ENCODE results near the gene GPNMB. TPM values are rescaled to one million over a fixed set of nuclear protein-coding genes. Genes with fewer than 3 reads are reported as not detected.
"Not testable (repeated sequence)": the region's sequence is repeated elsewhere in the genome, so short reads cannot be mapped to it uniquely, and the experiment has no call there.

GPNMB gene
- total RNA-seq, 1 experiment from 2014 or later, result 65.4 TPM

DNA sequence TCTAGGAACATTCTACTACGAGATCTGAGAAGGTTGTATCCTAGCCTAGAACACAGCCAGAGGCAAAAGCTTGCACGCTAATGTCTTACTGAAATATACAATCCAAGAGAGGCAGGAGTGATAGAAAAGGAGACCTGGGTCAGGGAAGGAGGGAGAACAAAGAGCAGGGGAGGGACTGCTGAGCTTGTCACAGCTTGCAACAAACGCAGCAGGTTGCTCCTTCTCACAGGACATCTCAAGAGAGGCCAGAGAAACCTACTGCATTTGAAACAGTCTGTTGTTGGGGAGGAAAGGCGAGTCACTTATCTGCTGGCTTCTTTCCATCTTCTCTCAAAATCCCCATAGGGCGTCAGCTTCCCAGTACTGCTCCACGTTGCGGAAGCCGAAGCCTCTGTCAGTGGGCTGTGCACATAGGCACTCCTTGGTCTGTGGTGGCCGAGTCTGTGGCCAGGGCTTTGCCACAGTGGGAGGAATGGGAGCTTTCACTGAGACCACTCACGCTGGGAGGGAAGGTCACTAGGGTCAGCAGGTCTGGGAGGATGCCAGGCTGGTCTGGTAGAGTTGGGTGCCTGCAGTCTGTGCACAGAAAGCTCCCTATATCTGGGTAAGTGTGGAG, 25.8 kb upstream of the GPNMB start:
- Histone ChIP-seq H3K4me3 (no peak overlapping the region), H3K9me3 (no peaks in the 10 kb centered on the region), H3K36me3 (no peaks in the 10 kb centered on the region), H3K27me3 (no peaks in the 10 kb centered on the region)
- DNase-seq, result no peak

DNA sequence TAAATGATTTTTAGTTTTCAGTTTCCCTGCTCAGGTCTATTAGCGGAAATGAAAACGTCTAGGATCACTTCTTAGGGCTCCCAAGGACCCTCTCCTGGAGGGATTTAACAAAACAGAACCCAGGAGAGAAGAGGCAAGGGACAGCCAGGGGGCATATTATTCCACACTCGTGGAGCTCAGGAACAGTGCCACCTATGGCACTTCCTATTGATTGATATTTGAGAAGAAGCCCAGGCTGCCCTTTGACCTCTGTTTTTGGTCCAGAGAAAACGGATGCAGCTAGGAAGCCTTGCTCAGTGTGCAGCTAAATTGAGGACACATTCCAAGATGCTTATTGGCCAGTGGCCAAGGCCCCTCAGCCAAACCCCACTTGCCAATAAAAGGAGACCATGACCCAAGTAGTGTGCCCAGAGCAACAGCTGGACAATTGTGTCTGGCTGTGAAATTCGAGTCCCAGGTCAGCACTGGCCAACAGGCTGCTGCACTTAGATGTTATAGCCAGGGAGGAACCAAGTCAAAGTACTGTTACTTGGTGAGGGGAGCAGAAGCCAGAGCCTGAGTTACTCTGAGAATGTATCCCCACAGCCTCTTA, 24.0 kb upstream of the GPNMB start:
- no peak for DNase-seq
- H3K9me3 ChIP-seq, result no peaks in the 10 kb centered on the region
- H3K4me3 ChIP-seq, result no peak overlapping the region
- H3K27me3 ChIP-seq, result no peaks in the 10 kb centered on the region
- no peaks in the 10 kb centered on the region for H3K36me3 ChIP-seq

GRCh38 chr7:23224364-23224763, 22.2 kb upstream of the GPNMB start:
- H3K4me3 ChIP-seq, DNase-seq, H3K36me3 ChIP-seq, H3K9me3 ChIP-seq, H3K27me3 ChIP-seq: not testable (repeated sequence)

- H3K4me3 ChIP-seq, result no peak overlapping the region
- no peaks in the 10 kb centered on the region for H3K9me3 ChIP-seq
- H3K36me3 ChIP-seq, result no peaks in the 10 kb centered on the region
- no peaks in the 10 kb centered on the region for H3K27me3 ChIP-seq
- no peak for DNase-seq
These were observed 19.6 kb upstream of the GPNMB start for GRCh38 chr7:23226844-23227450.

DNA sequence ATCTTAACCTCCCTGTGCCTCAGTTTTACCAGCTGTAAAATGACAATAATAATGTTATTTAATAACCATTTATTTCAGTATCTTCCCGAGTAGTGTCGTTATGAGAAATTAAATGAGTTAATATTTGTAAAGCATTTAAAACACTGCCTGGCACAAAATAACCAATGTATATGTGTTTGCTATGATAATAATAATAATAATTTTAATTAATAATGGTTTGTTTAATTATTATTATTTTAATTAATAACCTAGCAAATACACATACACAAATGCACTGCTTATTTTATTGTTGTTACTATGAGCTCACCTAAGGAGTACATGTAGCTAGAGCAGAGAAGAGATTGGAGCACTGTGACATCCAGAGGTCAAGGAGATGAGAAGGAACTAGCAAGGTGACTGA, 18.2 kb upstream of the GPNMB start:
- no peak for DNase-seq
- Histone ChIP-seq H3K9me3 (no peaks in the 10 kb centered on the region), H3K27me3 (no peaks in the 10 kb centered on the region), H3K36me3 (no peaks in the 10 kb centered on the region), H3K4me3 (no peak overlapping the region)

DNA sequence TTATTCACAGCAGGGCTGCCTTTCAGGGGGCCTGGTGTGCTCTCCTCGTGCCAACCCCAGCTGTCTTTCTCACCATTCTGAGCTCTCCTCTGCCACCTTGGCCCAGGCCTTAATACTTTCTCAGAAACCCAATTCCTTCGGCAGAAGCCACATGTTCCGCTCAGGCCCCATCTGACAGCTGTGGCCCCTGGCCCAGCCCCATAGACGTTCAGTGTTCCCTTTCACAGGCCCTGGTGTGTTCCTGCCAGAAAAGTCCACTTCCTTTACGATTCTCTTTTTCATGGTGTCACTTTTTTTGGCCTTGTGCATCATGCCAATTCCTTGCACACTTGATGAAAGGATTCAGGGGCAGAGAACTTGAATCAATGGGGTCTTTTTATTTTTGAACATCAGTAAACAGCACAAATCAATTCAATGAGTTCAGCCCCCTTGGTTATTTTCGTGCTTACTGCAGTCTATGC, 15.9 kb upstream of the GPNMB start:
- Histone ChIP-seq H3K27me3 (no peaks in the 10 kb centered on the region), H3K9me3 (no peaks in the 10 kb centered on the region), H3K4me3 (no peak overlapping the region), H3K36me3 (no peaks in the 10 kb centered on the region)
- no peak for DNase-seq

GRCh38 chr7:23232966-23233365, 13.6 kb upstream of the GPNMB start:
- DNase-seq, result no peak
- no peaks in the 10 kb centered on the region for H3K36me3 ChIP-seq
- no peaks in the 10 kb centered on the region for H3K9me3 ChIP-seq
- H3K4me3 ChIP-seq, result no peak overlapping the region
- H3K27me3 ChIP-seq, result no peaks in the 10 kb centered on the region

GRCh38 chr7:23234569-23235296, 11.8 kb upstream of the GPNMB start:
- no peaks in the 10 kb centered on the region for H3K27me3 ChIP-seq
- no peak for DNase-seq
- H3K4me3 ChIP-seq, result no peak overlapping the region
- H3K36me3 ChIP-seq, result no peaks in the 10 kb centered on the region
- H3K9me3 ChIP-seq, result no peaks in the 10 kb centered on the region

DNA sequence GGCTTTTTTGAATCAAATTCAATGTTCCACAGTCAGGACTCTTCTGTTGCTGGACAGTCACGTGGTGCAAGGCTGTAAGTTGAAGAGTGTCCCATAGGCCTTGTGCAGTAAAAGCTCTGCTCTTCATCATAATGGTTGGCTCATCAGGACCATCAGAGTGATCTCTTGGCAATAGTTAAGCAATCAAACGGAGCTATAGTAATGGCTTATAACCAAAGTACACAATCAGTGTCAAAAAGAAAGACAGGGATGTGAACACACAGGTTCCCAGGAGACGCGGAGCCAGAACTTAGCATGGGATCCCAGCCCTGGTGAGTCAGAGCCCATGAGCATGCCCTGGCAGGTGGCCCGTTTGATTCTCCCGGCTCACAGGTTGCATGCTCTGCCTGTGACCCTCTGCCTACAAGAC, 10.8 kb upstream of the GPNMB start:
- DNase-seq, result peak; percentile 72
- no peaks in the 10 kb centered on the region for H3K9me3 ChIP-seq
- H3K4me3 ChIP-seq, result no peak overlapping the region
- no peaks in the 10 kb centered on the region for H3K36me3 ChIP-seq
- no peaks in the 10 kb centered on the region for H3K27me3 ChIP-seq

GRCh38 chr7:23237000-23237399, 9.6 kb upstream of the GPNMB start:
- H3K36me3 ChIP-seq, result no peaks in the 10 kb centered on the region

GRCh38 chr7:23238983-23239652, 7.5 kb upstream of the GPNMB start:
- H3K9me3 ChIP-seq, result no peaks in the 10 kb centered on the region
- H3K36me3 ChIP-seq, result no peaks in the 10 kb centered on the region
- no peak for DNase-seq
- no peak overlapping the region for H3K4me3 ChIP-seq
- H3K27me3 ChIP-seq, result no peaks in the 10 kb centered on the region

More at GRCh38 chr7:23237000-23237399, 9.6 kb upstream of the GPNMB start:
- Histone ChIP-seq H3K27me3 (no peaks in the 10 kb centered on the region), H3K9me3 (no peaks in the 10 kb centered on the region), H3K4me3 (no peak overlapping the region)
- DNase-seq, result no peak

DNA sequence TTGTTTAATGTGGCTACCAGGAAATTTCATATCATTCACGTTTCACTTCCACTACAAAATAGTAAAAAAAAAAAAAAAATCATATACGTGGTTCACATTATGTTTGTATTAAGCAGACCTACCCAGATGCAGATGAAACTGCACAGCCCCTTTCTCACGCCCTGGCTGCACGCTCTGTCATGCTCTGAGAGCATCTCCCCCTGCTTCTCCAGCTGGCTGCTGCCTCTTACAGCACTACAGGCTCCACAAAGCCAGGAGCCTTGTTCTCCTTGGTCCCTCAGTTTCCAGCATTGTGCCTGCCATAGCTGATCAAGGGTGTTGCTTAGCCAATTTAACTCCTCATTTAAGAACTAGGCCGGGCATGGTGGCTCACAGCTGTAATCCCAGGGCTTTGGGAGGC, 6.9 kb upstream of the GPNMB start:
- no peak for DNase-seq
- no peaks in the 10 kb centered on the region for H3K9me3 ChIP-seq
- no peaks in the 10 kb centered on the region for H3K36me3 ChIP-seq
- H3K4me3 ChIP-seq, result no peak overlapping the region
- no peaks in the 10 kb centered on the region for H3K27me3 ChIP-seq

GRCh38 chr7:23242321-23242720, 4.3 kb upstream of the GPNMB start:
- no peaks in the 10 kb centered on the region for H3K27me3 ChIP-seq
- H3K36me3 ChIP-seq, result no peaks in the 10 kb centered on the region
- no peak for DNase-seq
- no peaks in the 10 kb centered on the region for H3K9me3 ChIP-seq
- H3K4me3 ChIP-seq, result no peak overlapping the region

- H3K27me3 ChIP-seq, result no peaks in the 10 kb centered on the region
- no peak overlapping the region; the same call in 1 of the 2 replicates for H3K4me3 ChIP-seq
- DNase-seq, result no peak
- H3K36me3 ChIP-seq, result no peaks in the 10 kb centered on the region
- H3K9me3 ChIP-seq, result no peaks in the 10 kb centered on the region
These were observed 3.6 kb upstream of the GPNMB start for GRCh38 chr7:23242935-23243334.

- peak; percentile 9 for DNase-seq
- H3K4me3 ChIP-seq, result peak overlapping the region; percentile 49
These were observed 549 bp downstream of the GPNMB start for GRCh38 chr7:23247046-23247602.

DNA sequence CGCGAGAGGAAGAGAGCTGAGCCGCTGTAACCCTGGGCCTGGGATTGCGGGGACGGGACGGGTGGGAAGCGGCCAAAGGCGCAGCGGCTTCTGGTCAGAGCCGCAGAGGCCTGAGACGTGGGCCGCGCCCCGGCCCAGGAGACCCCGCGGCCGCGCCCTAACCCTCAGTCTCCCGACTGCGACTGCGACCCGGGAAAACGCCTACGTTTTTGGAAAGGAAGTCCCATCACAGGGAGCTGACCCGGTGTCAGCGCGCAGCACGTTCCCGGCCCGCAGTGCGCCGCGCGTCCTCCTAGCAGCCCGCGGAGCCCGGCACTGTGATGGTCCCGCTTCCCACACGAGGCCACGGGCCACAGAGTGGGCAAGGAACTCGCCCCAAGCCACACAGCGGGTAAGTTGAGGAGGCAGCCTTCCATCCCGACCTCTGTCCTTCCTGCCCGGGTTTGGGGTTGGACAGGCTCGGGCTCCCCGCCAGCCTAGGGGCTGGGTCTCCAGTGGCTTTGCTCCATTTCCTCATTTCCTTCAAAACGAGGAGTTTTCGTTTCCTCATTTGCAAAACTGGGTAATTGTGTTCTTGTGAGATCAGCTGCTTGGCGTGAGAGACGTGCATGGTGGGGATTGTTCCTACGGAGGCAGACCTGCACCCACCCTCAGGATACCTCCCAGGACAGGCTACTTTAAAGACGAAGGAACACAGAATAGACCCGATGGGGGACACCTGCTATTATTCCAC, 1.2 kb downstream of the GPNMB start:
- peak; percentile 55 for DNase-seq
- peak overlapping the region; percentile 49 for H3K4me3 ChIP-seq

More at GRCh38 chr7:23247046-23247602, 549 bp downstream of the GPNMB start:
- peaks cover 21% of the 10 kb centered on the region for H3K36me3 ChIP-seq
- no peaks in the 10 kb centered on the region for H3K27me3 ChIP-seq
- H3K9me3 ChIP-seq, result peaks cover 9% of the 10 kb centered on the region

More for the DNA sequence above, 1.2 kb downstream of the GPNMB start:
- peaks cover 13% of the 10 kb centered on the region for H3K9me3 ChIP-seq
- no peaks in the 10 kb centered on the region for H3K27me3 ChIP-seq
- peaks cover 21% of the 10 kb centered on the region for H3K36me3 ChIP-seq

Data from MG63 (cell line).